HL-60 (cell line): Measurements from ENCODE around the gene FRMPD4.

Experiments used
- CTCF ChIP-seq: IDR thresholded peaks from one replicate; pipeline ENCODE4 v1.5.1; 2011; ENCODE audit warnings: low read length, control low read depth, inconsistent platforms; ENCODE audit not compliant: insufficient read depth
- GABPA ChIP-seq: IDR thresholded peaks from 2 replicates; pipeline ENCODE4 v1.6.1; 2012; ENCODE audit warnings: low read depth
- POLR2AphosphoS5 ChIP-seq: IDR thresholded peaks from 2 replicates; pipeline ENCODE4 v1.6.1; 2012; ENCODE audit warnings: low read depth
- REST ChIP-seq: IDR thresholded peaks from 2 replicates; pipeline ENCODE4 v1.6.1; 2012; ENCODE audit warnings: low read depth; ENCODE audit not compliant: insufficient replicate concordance

DNA sequence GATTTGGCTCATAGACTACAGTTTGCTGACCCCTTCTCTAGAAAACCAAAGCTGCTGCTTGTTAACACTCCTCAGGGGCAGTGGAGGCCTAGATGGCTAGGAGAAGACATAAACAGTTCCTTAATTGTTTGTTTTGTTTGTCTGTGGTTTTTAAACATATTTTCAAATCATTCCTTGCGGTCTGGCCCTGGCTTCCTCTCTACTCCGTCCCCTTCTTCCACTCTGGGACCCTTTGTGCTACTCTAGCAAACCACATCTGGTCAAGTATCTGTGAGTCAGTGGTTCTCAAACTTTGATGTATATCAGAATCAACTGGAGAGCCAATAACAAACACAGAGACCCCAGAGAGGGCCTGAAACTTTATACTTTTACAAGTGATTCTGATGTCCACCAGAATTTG is 36.1 kb downstream of the FRMPD4 start:
- TF ChIP-seq CTCF (no peak), REST (no peak), GABPA (no peak), POLR2AphosphoS5 (no peak)
